Neural progenitor cell (in vitro differentiated cells): ENCODE results near the gene SPTSSB.

Experiments used
- CTCF ChIP-seq: fragments of 200-600 bp; sonication (generic); IDR thresholded peaks from 2 replicates; pipeline ENCODE4 v1.5.1; 2017; ENCODE audit warnings: antibody characterized with exemption, mild to moderate bottlenecking
- EZH2 ChIP-seq: fragments of 200-600 bp; sonication (generic); IDR thresholded peaks from 2 replicates; pipeline ENCODE4 v1.6.1; 2017; ENCODE audit warnings: antibody characterized with exemption, mild to moderate bottlenecking, moderate library complexity

- TF ChIP-seq EZH2 (no peak), CTCF (no peak)
Measured at GRCh38 chr3:161386991-161387770, 15.9 kb upstream of the SPTSSB start.
